SK-N-SH (cell line): ENCODE data around the gene DCST1. TPM values are rescaled to one million over a fixed set of nuclear protein-coding genes. Genes with fewer than 3 reads are reported as not detected.

Source experiments
- CTCF ChIA-PET: fragments of 300-600, 350-600 bp; formaldehyde crosslinking; extraction: SDS; loops from one replicate; lab custom pipeline; 2021; lab: Yijun Ruan, JAX
- POLR2A ChIA-PET: fragments of 350-600 bp; sonication (Branson Sonifier 250); formaldehyde crosslinking; extraction: SDS; loops from one replicate; lab custom pipeline; 2020; ENCODE audit warnings: antibody characterized with exemption, inconsistent platforms; lab: Yijun Ruan, JAX
- DNase-seq: peaks from one replicate; pipeline ENCODE4 v3.0.0; 2012
- H2AFZ ChIP-seq: fragments of 200-600 bp; sonication (generic); 2 replicates; pipeline ENCODE4 v1.8.1; 2016; ENCODE audit warnings: antibody characterized with exemption, mild to moderate bottlenecking, low read depth
- H3F3A ChIP-seq: fragments of 200-600 bp; sonication (generic); replicated peaks from 2 replicates; pipeline ENCODE3; 2016; ENCODE audit warnings: antibody characterized with exemption, mild to moderate bottlenecking; ENCODE audit not compliant: insufficient read depth
- H3K27ac ChIP-seq, 2 experiments: fragments of 200-500 bp in 1 of 2; fragments of 200-600 bp in 1 of 2; sonication (Bioruptor generic) in 1 of 2; sonication (generic), shearing (Covaris generic) in 1 of 2; 2 replicates each; pipeline versions ENCODE4 v1.5.1 to v1.6.1; 2014 to 2016; ENCODE audit warnings: low read depth in 2 of 2, inconsistent platforms in 1 of 2, low read length in 1 of 2, mild to moderate bottlenecking in 1 of 2, mixed read lengths in 1 of 2
- H3K27me3 ChIP-seq: fragments of 200-600 bp; sonication (generic), shearing (Covaris generic); 2 replicates; pipeline ENCODE4 v1.6.1; 2016; ENCODE audit warnings: mixed run types; ENCODE audit not compliant: insufficient read depth
- H3K36me3 ChIP-seq, 2 experiments: fragments of 200-500 bp in 1 of 2; fragments of 200-600 bp in 1 of 2; sonication (Bioruptor generic) in 1 of 2; sonication (generic) in 1 of 2; replicated peaks in 1 of 2; 2 replicates each; pipeline versions ENCODE3 to v1.5.1; 2014 to 2016; ENCODE audit warnings: low read length in 1 of 2, mild to moderate bottlenecking in 1 of 2; ENCODE audit not compliant: insufficient read depth in 2 of 2, control insufficient read depth in 1 of 2
- H3K4me1 ChIP-seq, 2 experiments: fragments of 200-500 bp in 1 of 2; fragments of 200-600 bp in 1 of 2; sonication (Bioruptor generic) in 1 of 2; sonication (generic), shearing (Covaris generic) in 1 of 2; 2 replicates each; pipeline versions ENCODE4 v1.5.1 to v1.6.1; 2014 to 2016; ENCODE audit warnings: low read depth in 1 of 2, low read length in 1 of 2, mixed run types in 1 of 2; ENCODE audit not compliant: insufficient read depth in 2 of 2, control insufficient read depth in 1 of 2
- H3K4me2 ChIP-seq: fragments of 200-600 bp; sonication (generic), shearing (Covaris generic); 2 replicates; pipeline ENCODE4 v1.6.1; 2017; ENCODE audit warnings: mixed run types
- H3K4me3 ChIP-seq, 2 experiments: fragments of 200-500 bp in 1 of 2; fragments of 200-600 bp in 1 of 2; sonication (Bioruptor generic) in 1 of 2; sonication (generic), shearing (Covaris generic) in 1 of 2; 2 replicates each; pipeline versions ENCODE4 v1.5.1 to v1.8.1; 2014 to 2016; ENCODE audit warnings: low read depth in 2 of 2, inconsistent platforms in 1 of 2, low read length in 1 of 2, mild to moderate bottlenecking in 1 of 2, mixed read lengths in 1 of 2, moderate library complexity in 1 of 2
- H3K79me2 ChIP-seq: fragments of 200-600 bp; sonication (generic); 2 replicates; pipeline ENCODE4 v1.8.1; 2017; ENCODE audit warnings: mild to moderate bottlenecking; ENCODE audit not compliant: insufficient read depth
- H3K9ac ChIP-seq: fragments of 200-600 bp; sonication (generic); 2 replicates; pipeline ENCODE4 v1.6.1; 2017; ENCODE audit warnings: mixed run types
- H3K9me2 ChIP-seq: fragments of 200-600 bp; sonication (generic); 2 replicates; pipeline ENCODE4 v1.6.1; 2017; ENCODE audit warnings: mixed run types
- H3K9me3 ChIP-seq: fragments of 200-600 bp; sonication (generic); 2 replicates; pipeline ENCODE4 v1.6.1; 2017; ENCODE audit warnings: mixed run types, mild to moderate bottlenecking, moderate library complexity
- H4K20me1 ChIP-seq: fragments of 200-600 bp; sonication (generic); 2 replicates; pipeline ENCODE4 v1.6.1; 2017; ENCODE audit warnings: mild to moderate bottlenecking, mixed run types; ENCODE audit not compliant: insufficient read depth
- CHD2 ChIP-seq: fragments of 150-350 bp; IDR thresholded peaks from 2 replicates; pipeline ENCODE4 v1.6.1; 2018; ENCODE audit warnings: low read length; ENCODE audit not compliant: partially characterized antibody
- EP300 ChIP-seq, 2 experiments: IDR thresholded peaks; 2 replicates each; pipeline versions ENCODE4 v1.4.0 to v1.6.1; 2012; ENCODE audit warnings: borderline replicate concordance in 1 of 2, low read depth in 1 of 2, low read length in 1 of 2
- EZH2phosphoT487 ChIP-seq: fragments of 200-600 bp; sonication (generic); IDR thresholded peaks from 2 replicates; pipeline ENCODE4 v1.6.1; 2017; ENCODE audit warnings: low read depth, mixed run types, mild to moderate bottlenecking, antibody characterized with exemption, moderate library complexity, borderline replicate concordance
- FOXJ3 ChIP-seq: sonication (generic); formaldehyde crosslinking; IDR thresholded peaks from 2 replicates; pipeline ENCODE4 v1.5.1; 2020; ENCODE audit warnings: mild to moderate bottlenecking, missing genetic modification reagents
- GABPA ChIP-seq: IDR thresholded peaks from 2 replicates; pipeline ENCODE4 v1.4.0; 2012; ENCODE audit warnings: low read depth, mild to moderate bottlenecking
- JUND ChIP-seq: IDR thresholded peaks from 2 replicates; pipeline ENCODE4 v1.4.0; 2012
- MEF2A ChIP-seq: IDR thresholded peaks from 2 replicates; pipeline ENCODE4 v1.4.0; 2012; ENCODE audit warnings: low read depth, borderline replicate concordance
- NFIC ChIP-seq: IDR thresholded peaks from 2 replicates; pipeline ENCODE4 v1.4.0; 2012; ENCODE audit warnings: borderline replicate concordance
- NRF1 ChIP-seq: IDR thresholded peaks from 2 replicates; pipeline ENCODE4 v1.6.1; 2012; ENCODE audit warnings: low read depth, mild to moderate bottlenecking, low read length
- POLR2AphosphoS5 ChIP-seq: IDR thresholded peaks from 2 replicates; pipeline ENCODE4 v1.6.1; 2012; ENCODE audit warnings: low read depth, low read length
- RAD21 ChIP-seq: IDR thresholded peaks from 2 replicates; pipeline ENCODE4 v1.6.1; 2012; ENCODE audit warnings: mild to moderate bottlenecking, low read length
- RCOR1 ChIP-seq: fragments of 150-350 bp; IDR thresholded peaks from 2 replicates; pipeline ENCODE4 v1.6.1; 2017; ENCODE audit warnings: antibody characterized with exemption, low read length
- RFX5 ChIP-seq: IDR thresholded peaks from 2 replicates; pipeline ENCODE4 v1.6.1; 2012; ENCODE audit warnings: mild to moderate bottlenecking, improper control_type of control experiment, low read length
- SMC3 ChIP-seq: IDR thresholded peaks from 2 replicates; pipeline ENCODE4 v1.6.1; 2012; ENCODE audit warnings: low read depth, low read length, improper control_type of control experiment
- TEAD4 ChIP-seq: IDR thresholded peaks from 2 replicates; pipeline ENCODE4 v1.4.0; 2012; ENCODE audit warnings: mild to moderate bottlenecking, borderline replicate concordance; ENCODE audit not compliant: insufficient read depth
- YY1 ChIP-seq: IDR thresholded peaks from 2 replicates; pipeline ENCODE4 v1.4.0; 2012; ENCODE audit warnings: low read depth, mild to moderate bottlenecking
- WGBS: methylation state at CpG from one replicate; pipeline ENCODE4 v1.1.6; 2017; ENCODE audit warnings: low lambda C conversion rate; 5-methylcytosine and 5-hydroxymethylcytosine counted together
- polyA plus RNA-seq, 3 experiments: library from polyadenylated mRNA; depleted of rRNA; stranded (reverse); fragments of >200 nt; gene quantifications; 2 replicates each; pipeline ENCODE4 v1.2.3, GENCODE V29; 2012
- TF ChIP-seq, protein P1 (sequence below): fragments of 200-600 bp; sonication (generic); IDR thresholded peaks from 2 replicates; pipeline ENCODE4 v1.6.1; 2017; ENCODE audit warnings: antibody characterized with exemption, mild to moderate bottlenecking, moderate library complexity
- TF ChIP-seq, protein P2 (sequence below): fragments of 150-350 bp; IDR thresholded peaks from 2 replicates; pipeline ENCODE4 v1.6.1; 2016; ENCODE audit warnings: mild to moderate bottlenecking, low read depth, low read length
- TF ChIP-seq, protein P3 (sequence below): fragments of 150-350 bp; IDR thresholded peaks from 2 replicates; pipeline ENCODE4 v1.6.1; 2017; ENCODE audit warnings: antibody characterized with exemption, low read length, low read depth, borderline replicate concordance

DCST1 gene
- polyA plus RNA-seq, 1 of the 3 experiments (the other 2 are of a cell fraction) = not detected

DNA sequence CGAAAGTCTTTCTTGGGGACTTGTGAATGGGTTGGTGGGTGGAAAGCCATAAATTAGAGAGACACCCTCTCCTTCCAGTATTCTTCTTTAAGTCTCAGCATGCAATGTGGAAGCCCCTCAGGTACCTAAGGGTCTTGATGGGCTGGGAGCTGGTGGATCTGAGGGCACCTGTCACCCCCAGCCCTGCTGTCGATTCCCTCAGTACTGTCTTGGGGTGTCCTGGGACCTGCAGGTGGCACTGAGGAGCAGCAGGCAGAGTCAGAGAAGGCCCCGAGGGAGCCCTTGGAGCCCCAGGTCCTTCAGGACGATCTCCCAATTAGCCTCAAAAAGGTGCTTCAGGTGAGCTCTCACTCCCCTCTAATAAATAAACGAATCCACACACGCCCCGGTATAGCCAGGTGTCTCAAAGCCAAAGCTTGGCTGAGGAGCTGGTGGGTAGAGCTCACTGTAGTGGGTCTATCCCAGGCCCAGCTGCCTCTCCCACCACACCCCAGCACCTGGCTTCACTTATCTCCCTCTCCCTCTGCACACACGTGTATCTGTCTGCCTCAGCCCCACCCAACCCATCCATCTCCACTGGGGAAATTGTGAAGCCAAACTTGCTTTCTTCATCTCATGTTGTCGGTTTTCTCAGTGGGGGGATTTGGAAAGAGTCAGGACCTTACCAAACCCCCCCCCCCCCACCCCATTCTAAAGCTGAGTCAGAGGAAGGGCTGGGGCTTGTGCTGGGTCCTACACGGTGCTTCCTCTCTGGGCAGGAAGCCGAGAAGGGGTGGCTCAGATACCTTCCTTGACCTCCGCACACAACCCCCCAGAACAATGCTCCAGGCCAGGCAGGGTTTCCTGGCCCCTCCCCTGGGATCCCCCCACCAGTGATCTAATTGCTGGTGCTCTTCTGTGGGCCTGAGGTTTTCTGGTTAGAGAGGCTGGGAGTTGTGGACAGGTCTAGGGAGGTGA, 19.1 kb downstream of the DCST1 start:
- no peak overlapping the region for H2AFZ ChIP-seq
- peak overlapping the region; percentile 74; the same call in 1 of the 2 replicates for H3K9ac ChIP-seq
- H3K9me2 ChIP-seq = no peaks in the 10 kb centered on the region
- CTCF ChIA-PET = interaction anchor here (0.5 to 29.9 kb wide), 14 partner anchors 10 to 559 kb away, joined by 3 to 573 read pairs (median 5); partner anchors contain the start of genes ADAM15, DCST1, DCST2 and EFNA3
- H3K4me2 ChIP-seq = peak overlapping the region; percentile 97
- no peaks in the 10 kb centered on the region for H3K27me3 ChIP-seq
- H3K36me3 ChIP-seq = peaks cover 0 to 30% of the 10 kb centered on the region in 2 experiments
- POLR2A ChIA-PET = interaction anchor here (0.5 to 1.0 kb wide), 3 partner anchors 8 to 141 kb away, joined by 3 to 8 read pairs (median 3); no protein-coding TSS in a partner anchor
- WGBS = 61% methylated on average over 10 of the region's 12 CpGs
- peaks cover 8% of the 10 kb centered on the region; the same call in 1 of the 2 replicates for H3K79me2 ChIP-seq
- H3K9me3 ChIP-seq = no peaks in the 10 kb centered on the region
- peaks cover 13% of the 10 kb centered on the region for H3F3A ChIP-seq
- peaks cover 7 to 38% of the 10 kb centered on the region in 2 experiments for H3K4me1 ChIP-seq
- DNase-seq = peak; percentile 59
- TF ChIP-seq FOXJ3 (CRISPR knock-in tag) = no peak
- TF ChIP-seq SMC3 = peak; percentile 45
- TF ChIP-seq, protein P1, sequence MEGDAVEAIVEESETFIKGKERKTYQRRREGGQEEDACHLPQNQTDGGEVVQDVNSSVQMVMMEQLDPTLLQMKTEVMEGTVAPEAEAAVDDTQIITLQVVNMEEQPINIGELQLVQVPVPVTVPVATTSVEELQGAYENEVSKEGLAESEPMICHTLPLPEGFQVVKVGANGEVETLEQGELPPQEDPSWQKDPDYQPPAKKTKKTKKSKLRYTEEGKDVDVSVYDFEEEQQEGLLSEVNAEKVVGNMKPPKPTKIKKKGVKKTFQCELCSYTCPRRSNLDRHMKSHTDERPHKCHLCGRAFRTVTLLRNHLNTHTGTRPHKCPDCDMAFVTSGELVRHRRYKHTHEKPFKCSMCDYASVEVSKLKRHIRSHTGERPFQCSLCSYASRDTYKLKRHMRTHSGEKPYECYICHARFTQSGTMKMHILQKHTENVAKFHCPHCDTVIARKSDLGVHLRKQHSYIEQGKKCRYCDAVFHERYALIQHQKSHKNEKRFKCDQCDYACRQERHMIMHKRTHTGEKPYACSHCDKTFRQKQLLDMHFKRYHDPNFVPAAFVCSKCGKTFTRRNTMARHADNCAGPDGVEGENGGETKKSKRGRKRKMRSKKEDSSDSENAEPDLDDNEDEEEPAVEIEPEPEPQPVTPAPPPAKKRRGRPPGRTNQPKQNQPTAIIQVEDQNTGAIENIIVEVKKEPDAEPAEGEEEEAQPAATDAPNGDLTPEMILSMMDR = peak; percentile 53
- TF ChIP-seq NFIC = no peak
- TF ChIP-seq RFX5 = no peak
- TF ChIP-seq EP300 (IDR thresholded peaks at IDR 0.05; ENCODE audit: borderline replicate concordance in 1 of 2, low read depth in 1 of 2, low read length in 1 of 2) = no peak
- peak; percentile 28 for TF ChIP-seq RAD21
- no peaks in the 10 kb centered on the region for H4K20me1 ChIP-seq
- peak overlapping the region in 1 of 2 experiments; percentile 40; a peak in 1 of 4 replicates for H3K27ac ChIP-seq
- H3K4me3 ChIP-seq = peak overlapping the region; percentile 84 to 98

DNA sequence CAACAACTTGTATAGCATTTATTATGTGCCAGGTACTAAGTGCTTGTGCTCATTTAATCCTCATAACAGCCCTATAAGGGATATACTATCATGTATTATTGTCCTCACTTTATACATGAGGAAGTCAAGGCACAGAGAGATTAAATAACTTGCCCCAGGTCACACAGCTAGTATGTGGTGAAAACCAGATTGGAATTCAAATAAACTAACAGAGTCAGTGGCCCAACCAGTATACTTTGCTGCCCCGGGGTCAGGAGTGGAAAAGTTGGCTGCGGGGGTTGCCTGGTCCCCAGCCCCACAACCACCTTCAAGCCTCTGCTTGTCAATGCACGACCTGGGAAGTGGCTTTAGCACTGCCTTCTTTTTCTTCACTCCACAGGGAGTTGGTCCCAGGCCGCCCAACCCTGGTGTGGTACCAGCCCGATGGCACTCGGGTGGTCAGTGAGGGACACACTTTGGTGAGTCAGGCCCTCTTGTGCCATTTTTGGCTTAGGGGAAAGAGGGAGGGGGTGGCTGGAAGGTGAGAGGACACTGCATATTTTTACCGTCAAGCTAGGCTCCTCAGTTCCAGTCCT, 20.0 kb downstream of the DCST1 start:
- peaks cover 0 to 39% of the 10 kb centered on the region in 2 experiments for H3K36me3 ChIP-seq
- H4K20me1 ChIP-seq = no peaks in the 10 kb centered on the region
- no peak overlapping the region for H3K4me3 ChIP-seq
- no peak overlapping the region for H3K4me2 ChIP-seq
- no peak for DNase-seq
- no peak overlapping the region for H3K27ac ChIP-seq
- peaks cover 13% of the 10 kb centered on the region for H3F3A ChIP-seq
- no peak overlapping the region for H3K9ac ChIP-seq
- no peak overlapping the region for H2AFZ ChIP-seq
- 91% methylated on average over 7 of the region's 7 CpGs for WGBS
- CTCF ChIA-PET = interaction anchor here (0.7 to 29.9 kb wide), 13 partner anchors 11 to 140 kb away, joined by 3 to 573 read pairs (median 7); partner anchors contain the start of genes ADAM15, DCST1, DCST2 and EFNA3
- POLR2A ChIA-PET = no interaction called here
- peaks cover 8% of the 10 kb centered on the region; the same call in 1 of the 2 replicates for H3K79me2 ChIP-seq
- H3K27me3 ChIP-seq = no peaks in the 10 kb centered on the region
- H3K9me2 ChIP-seq = no peaks in the 10 kb centered on the region
- H3K9me3 ChIP-seq = no peaks in the 10 kb centered on the region
- peaks cover 7 to 34% of the 10 kb centered on the region in 2 experiments for H3K4me1 ChIP-seq
- TF ChIP-seq RCOR1 (no peak), TEAD4 (no peak), RAD21 (no peak), NFIC (no peak), POLR2AphosphoS5 (no peak), CHD2 (no peak), YY1 (no peak), MEF2A (no peak), EZH2phosphoT487 (no peak), NRF1 (no peak), GABPA (no peak), JUND (no peak)
- TF ChIP-seq, protein P2, sequence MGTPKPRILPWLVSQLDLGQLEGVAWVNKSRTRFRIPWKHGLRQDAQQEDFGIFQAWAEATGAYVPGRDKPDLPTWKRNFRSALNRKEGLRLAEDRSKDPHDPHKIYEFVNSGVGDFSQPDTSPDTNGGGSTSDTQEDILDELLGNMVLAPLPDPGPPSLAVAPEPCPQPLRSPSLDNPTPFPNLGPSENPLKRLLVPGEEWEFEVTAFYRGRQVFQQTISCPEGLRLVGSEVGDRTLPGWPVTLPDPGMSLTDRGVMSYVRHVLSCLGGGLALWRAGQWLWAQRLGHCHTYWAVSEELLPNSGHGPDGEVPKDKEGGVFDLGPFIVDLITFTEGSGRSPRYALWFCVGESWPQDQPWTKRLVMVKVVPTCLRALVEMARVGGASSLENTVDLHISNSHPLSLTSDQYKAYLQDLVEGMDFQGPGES = no peak
- TF ChIP-seq, protein P3, sequence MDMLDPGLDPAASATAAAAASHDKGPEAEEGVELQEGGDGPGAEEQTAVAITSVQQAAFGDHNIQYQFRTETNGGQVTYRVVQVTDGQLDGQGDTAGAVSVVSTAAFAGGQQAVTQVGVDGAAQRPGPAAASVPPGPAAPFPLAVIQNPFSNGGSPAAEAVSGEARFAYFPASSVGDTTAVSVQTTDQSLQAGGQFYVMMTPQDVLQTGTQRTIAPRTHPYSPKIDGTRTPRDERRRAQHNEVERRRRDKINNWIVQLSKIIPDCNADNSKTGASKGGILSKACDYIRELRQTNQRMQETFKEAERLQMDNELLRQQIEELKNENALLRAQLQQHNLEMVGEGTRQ = no peak
